K562 (cell line): ENCODE measurements around the gene ATP2B1. TPM values are rescaled to one million over a fixed set of nuclear protein-coding genes. Genes with fewer than 3 reads are reported as not detected.
A peak's percentile ranks its signal among the peaks of the same experiment; 100 is the strongest.

Experiments used
- ARID1B ChIP-seq: fragments of 450-650 bp; IDR thresholded peaks from 2 replicates; pipeline ENCODE4 v1.6.1; 2016; ENCODE audit warnings: antibody characterized with exemption, mild to moderate bottlenecking, inconsistent platforms
- BRCA1 ChIP-seq, 2 experiments: fragments of 450-650 bp in 1 of 2; sonication (generic) in 1 of 2; formaldehyde crosslinking in 1 of 2; IDR thresholded peaks; 2 replicates each; pipeline versions ENCODE4 v1.5.0 to v1.6.1; 2017 to 2020; ENCODE audit warnings: mild to moderate bottlenecking in 1 of 2, missing genetic modification reagents in 1 of 2
- CREM ChIP-seq: IDR thresholded peaks from 2 replicates; pipeline ENCODE4 v1.6.1; 2014; ENCODE audit warnings: antibody characterized with exemption, low read depth
- EP300 ChIP-seq: IDR thresholded peaks from 2 replicates; pipeline ENCODE4 v1.6.1; 2012; ENCODE audit warnings: low read length, improper control_type of control experiment
- GATA2 ChIP-seq: sonication (generic); formaldehyde crosslinking; IDR thresholded peaks from 2 replicates; pipeline ENCODE4 v1.4.0; 2020; ENCODE audit warnings: mild to moderate bottlenecking, missing genetic modification reagents
- MEF2D ChIP-seq: conservative IDR thresholded peaks from 2 replicates; pipeline ENCODE4 v1.6.1; 2016; ENCODE audit warnings: low read depth, missing genetic modification characterization, missing compliant biosample characterization
- MEIS2 ChIP-seq: fragments of 450-650 bp; IDR thresholded peaks from 2 replicates; pipeline ENCODE4 v1.6.1; 2014; ENCODE audit warnings: mild to moderate bottlenecking; ENCODE audit not compliant: partially characterized antibody
- NCOA1 ChIP-seq: fragments of 450-650 bp; IDR thresholded peaks from 2 replicates; pipeline ENCODE4 v1.6.1; 2016; ENCODE audit warnings: low read depth
- NFE2 ChIP-seq: IDR thresholded peaks from 2 replicates; pipeline ENCODE4 v1.6.1; 2014; ENCODE audit warnings: antibody characterized with exemption, low read depth
- PML ChIP-seq: IDR thresholded peaks from 2 replicates; pipeline ENCODE4 v1.6.1; 2012; ENCODE audit warnings: low read length, inconsistent platforms
- PPARD ChIP-seq: fragments of 250-450 bp; sonication (Bioruptor Pico); IDR thresholded peaks from 2 replicates; pipeline ENCODE4 v1.8.0; 2022; ENCODE audit warnings: inconsistent platforms, mild to moderate bottlenecking, moderate library complexity
- RAD21 ChIP-seq, 2 experiments: fragments of 250-450 bp in 1 of 2; fragments of 450-650 bp in 1 of 2; sonication (Bioruptor Pico) in 1 of 2; formaldehyde crosslinking in 1 of 2; IDR thresholded peaks in 1 of 2; conservative IDR thresholded peaks in 1 of 2; 2 replicates each; pipeline versions ENCODE4 v1.4.0 to v1.8.0; 2020 to 2022; ENCODE audit warnings: mild to moderate bottlenecking in 2 of 2, moderate library complexity in 1 of 2
- RAD51 ChIP-seq: fragments of 450-650 bp; IDR thresholded peaks from 2 replicates; pipeline ENCODE4 v1.7.1; 2016; ENCODE audit warnings: low read depth, mild to moderate bottlenecking, borderline replicate concordance
- RCOR1 ChIP-seq, 2 experiments: IDR thresholded peaks; 2 replicates each; pipeline ENCODE4 v1.6.1; 2012; ENCODE audit warnings: low read depth in 2 of 2, low read length in 2 of 2, borderline replicate concordance in 1 of 2, improper control_type of control experiment in 1 of 2
- RNF2 ChIP-seq: sonication (generic); IDR thresholded peaks from 2 replicates; pipeline ENCODE4 v1.6.1; 2016
- SAFB ChIP-seq: fragments of 200-400 bp; formaldehyde crosslinking; IDR thresholded peaks from 2 replicates; pipeline ENCODE4 v1.6.1; 2017; ENCODE audit warnings: low read depth, low read length, borderline replicate concordance
- SMAD4 ChIP-seq: fragments of 250-450 bp; sonication (Bioruptor Pico); conservative IDR thresholded peaks from 2 replicates; pipeline ENCODE4 v1.8.0; 2021; ENCODE audit warnings: inconsistent platforms, mild to moderate bottlenecking, moderate library complexity
- STAT5A ChIP-seq: IDR thresholded peaks from 2 replicates; pipeline ENCODE4 v1.6.1; 2012; ENCODE audit warnings: low read length, inconsistent platforms, borderline replicate concordance
- TAL1 ChIP-seq: fragments of 450-650 bp; IDR thresholded peaks from 2 replicates; pipeline ENCODE4 v1.6.1; 2016; ENCODE audit warnings: mild to moderate bottlenecking
- TCFL5 ChIP-seq: fragments of 250-450 bp; sonication (Bioruptor Pico); conservative IDR thresholded peaks from 2 replicates; pipeline ENCODE4 v1.6.1; 2021; ENCODE audit warnings: mild to moderate bottlenecking, moderate library complexity, matching md5 sums
- XRCC3 ChIP-seq: fragments of 450-650 bp; IDR thresholded peaks from 2 replicates; pipeline ENCODE4 v1.6.1; 2017; ENCODE audit warnings: mild to moderate bottlenecking, moderate library complexity
- ZBTB1 ChIP-seq: sonication (generic); formaldehyde crosslinking; IDR thresholded peaks from 2 replicates; pipeline ENCODE4 v1.8.1; 2023; ENCODE audit warnings: missing genetic modification reagents, low read depth, mild to moderate bottlenecking, borderline replicate concordance
- ZNF274 ChIP-seq: IDR thresholded peaks from 2 replicates; pipeline ENCODE4 v1.6.1; 2011; ENCODE audit warnings: low read depth, mild to moderate bottlenecking, low read length, moderate library complexity, borderline replicate concordance
- ZNF311 ChIP-seq: fragments of 250-450 bp; sonication (Bioruptor Pico); IDR thresholded peaks from 2 replicates; pipeline ENCODE4 v1.4.0; 2020; ENCODE audit warnings: mild to moderate bottlenecking, moderate library complexity
- ZNF584 ChIP-seq: fragments of 200-800 bp; sonication (Bioruptor generic); IDR thresholded peaks from 2 replicates; pipeline ENCODE4 v1.6.1; 2016; ENCODE audit warnings: low read depth, mild to moderate bottlenecking, missing genetic modification characterization, missing compliant biosample characterization
- ZNF75A ChIP-seq: fragments of 450-650 bp; formaldehyde crosslinking; IDR thresholded peaks from 2 replicates; pipeline ENCODE4 v1.4.0; 2020; ENCODE audit warnings: mild to moderate bottlenecking
- ZNF830 ChIP-seq: fragments of 250-450 bp; sonication (Bioruptor Pico); IDR thresholded peaks from 2 replicates; pipeline ENCODE4 v1.5.0; 2021; ENCODE audit warnings: mild to moderate bottlenecking
- polyA plus RNA-seq, 8 experiments: library from polyadenylated mRNA; depleted of rRNA in 4 of 8; stranded (reverse) in 5 of 8; unstranded in 3 of 8; fragments of >200 nt; fragmentation: Nextera tagmentation in 2 of 8; fragmentation: Illumina TruSeq in 1 of 8; extraction: Ambion mirVana in 2 of 8; extraction: Trizol in 1 of 8; gene quantifications; 2 replicates each; pipeline versions ENCODE4 v1.2.1 to v1.2.3, GENCODE V29; 2011 to 2014; ENCODE audit warnings: inconsistent platforms in 1 of 8, missing spikeins in 1 of 8
- total RNA-seq, 7 experiments: library from RNA; depleted of rRNA in 6 of 7; stranded (reverse); fragments of >200 nt in 6 of 7; fragmentation: Illumina TruSeq in 2 of 7; extraction: Trizol in 2 of 7; gene quantifications; 2 replicates each; pipeline versions ENCODE4 v1.2.1 to v1.2.3, GENCODE V29; 2011 to 2021; ENCODE audit warnings: low replicate concordance in 1 of 7
- TF ChIP-seq, protein P1 (sequence below): fragments of 250-450 bp; sonication (Bioruptor Pico); IDR thresholded peaks from 2 replicates; pipeline ENCODE4 v1.8.0; 2022; ENCODE audit warnings: moderate library complexity, mild to moderate bottlenecking, inconsistent platforms

The ATP2B1 gene
- total and polyA plus RNA-seq, 9 of the 15 experiments (the other 6 are each of a cell fraction or from before 2014, with no cell fraction given) = 8.6 to 39.0 (median 27.8) TPM

DNA sequence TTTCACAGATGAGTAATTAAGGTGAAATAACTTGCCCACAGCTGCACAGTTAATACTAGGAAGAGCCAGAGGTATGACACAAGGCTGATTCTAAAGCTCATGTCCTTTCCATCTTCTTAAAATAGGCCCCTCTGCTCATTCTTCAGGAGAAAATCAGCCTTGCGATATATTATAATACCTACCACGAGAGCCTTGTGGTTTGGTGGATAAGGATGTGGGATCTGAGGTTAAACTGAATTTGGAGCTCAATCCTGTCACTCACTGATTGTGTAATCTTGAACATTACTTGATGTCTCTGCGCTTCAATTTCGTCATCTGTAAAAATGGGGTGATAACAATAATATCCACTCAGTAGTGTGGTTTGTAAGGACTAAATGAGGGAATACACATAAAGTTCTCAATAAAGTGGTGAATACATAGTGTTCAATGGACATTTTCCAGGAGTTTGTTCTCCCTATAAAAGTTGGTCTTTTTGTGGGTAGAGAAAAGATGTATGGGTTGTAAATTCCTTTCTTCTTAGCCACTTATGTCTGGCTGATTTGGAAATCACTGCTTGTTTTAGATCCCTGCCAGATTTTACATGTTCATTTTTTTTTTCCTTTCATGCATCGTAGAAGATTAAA is 25.1 kb upstream of the ATP2B1 start (continued):
- TF ChIP-seq RAD51 (no peak), RCOR1 (IDR thresholded peaks at IDR 0.05; ENCODE audit: borderline replicate concordance in 1 of 2, low read depth in 2 of 2, low read length in 2 of 2) (peak in 1 of 2 experiments; percentile 96; a peak in 3 of 4 replicates), CREM (peak; percentile 75; the same call in 1 of the 2 replicates), ZNF274 (no peak), MEIS2 (peak; percentile 88), ARID1B (peak; percentile 77), SAFB (no peak), SMAD4 (CRISPR knock-in tag) (peak; percentile 58; the same call in 1 of the 2 replicates), RNF2 (peak; percentile 89; the same call in 1 of the 2 replicates), XRCC3 (no peak), ZNF584 (CRISPR knock-in tag) (peak; percentile 45; the same call in 1 of the 2 replicates), PML (peak; percentile 69; the same call in 1 of the 2 replicates), ZNF830 (no peak), ZNF311 (CRISPR knock-in tag) (0 out of 2 replicates have a peak, but pooled peaks have one; percentile 49), TAL1 (peak; percentile 61), NCOA1 (0 out of 2 replicates have a peak, but pooled peaks have one; percentile 17), STAT5A (peak; percentile 52), TCFL5 (CRISPR knock-in tag) (no peak), ZNF75A (CRISPR knock-in tag) (0 out of 2 replicates have a peak, but pooled peaks have one; percentile 49), NFE2 (peak; percentile 31; the same call in 1 of the 2 replicates), PPARD (no peak), EP300 (peak; percentile 83), BRCA1 (IDR thresholded peaks at IDR 0.05) (no peak), BRCA1 (CRISPR knock-in tag; IDR thresholded peaks at IDR 0.05) (no peak), MEF2D (tag) (peak; percentile 71), RAD21 (CRISPR knock-in tag; conservative IDR thresholded peaks at IDR 0.05 in 1 of 2, IDR thresholded peaks at IDR 0.05 in 1 of 2) (peak in 1 of 2 experiments; percentile 33; a peak in 1 of 4 replicates), ZBTB1 (CRISPR knock-in tag) (peak; percentile 97), GATA2 (peak; percentile 37; the same call in 1 of the 2 replicates)
- TF ChIP-seq, protein P1, sequence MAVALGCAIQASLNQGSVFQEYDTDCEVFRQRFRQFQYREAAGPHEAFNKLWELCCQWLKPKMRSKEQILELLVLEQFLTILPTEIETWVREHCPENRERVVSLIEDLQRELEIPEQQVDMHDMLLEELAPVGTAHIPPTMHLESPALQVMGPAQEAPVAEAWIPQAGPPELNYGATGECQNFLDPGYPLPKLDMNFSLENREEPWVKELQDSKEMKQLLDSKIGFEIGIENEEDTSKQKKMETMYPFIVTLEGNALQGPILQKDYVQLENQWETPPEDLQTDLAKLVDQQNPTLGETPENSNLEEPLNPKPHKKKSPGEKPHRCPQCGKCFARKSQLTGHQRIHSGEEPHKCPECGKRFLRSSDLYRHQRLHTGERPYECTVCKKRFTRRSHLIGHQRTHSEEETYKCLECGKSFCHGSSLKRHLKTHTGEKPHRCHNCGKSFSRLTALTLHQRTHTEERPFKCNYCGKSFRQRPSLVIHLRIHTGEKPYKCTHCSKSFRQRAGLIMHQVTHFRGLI (CRISPR knock-in tag) = no peak
